K562 (cell line): ENCODE data around the gene FKBP11. TPM values are rescaled to one million over a fixed set of nuclear protein-coding genes. Genes with fewer than 3 reads are reported as not detected.

Experiments used
- BDP1 ChIP-seq: IDR thresholded peaks from 3 replicates; pipeline ENCODE4 v1.6.1; 2011; ENCODE audit not compliant: insufficient read length, insufficient read depth
- CTCF ChIP-seq, 3 experiments: IDR thresholded peaks in 2 of 3; conservative IDR thresholded peaks in 1 of 3; 2 replicates each; pipeline ENCODE4 v1.5.1; 2011 to 2012; ENCODE audit warnings: low read length in 3 of 3, mild to moderate bottlenecking in 3 of 3, control low read depth in 2 of 3, improper control_type of control experiment in 1 of 3, inconsistent platforms in 1 of 3, low read depth in 1 of 3, mixed read lengths in 1 of 3, moderate library complexity in 1 of 3; ENCODE audit not compliant: insufficient read depth in 2 of 3
- ETV1 ChIP-seq: fragments of 450-650 bp; conservative IDR thresholded peaks from 2 replicates; pipeline ENCODE4 v1.6.1; 2016; ENCODE audit warnings: missing genetic modification characterization, control low read depth, low read depth, missing compliant biosample characterization
- HIVEP1 ChIP-seq: fragments of 250-450 bp; sonication (Bioruptor Pico); IDR thresholded peaks from 2 replicates; pipeline ENCODE4 v1.4.0; 2020; ENCODE audit warnings: mild to moderate bottlenecking
- MAZ ChIP-seq, 2 experiments: fragments of 450-650 bp in 1 of 2; sonication (generic) in 1 of 2; formaldehyde crosslinking; IDR thresholded peaks in 1 of 2; conservative IDR thresholded peaks in 1 of 2; 2 replicates each; pipeline versions ENCODE4 v1.4.0 to v1.5.0; 2020; ENCODE audit warnings: mild to moderate bottlenecking in 1 of 2, missing genetic modification reagents in 1 of 2
- MCM7 ChIP-seq, 2 experiments: fragments of 450-650 bp; IDR thresholded peaks; 2 replicates each; pipeline ENCODE4 v1.6.1; 2016 to 2018
- MYNN ChIP-seq, 2 experiments: sonication (generic); formaldehyde crosslinking in 1 of 2; IDR thresholded peaks; 2 replicates each; pipeline versions ENCODE4 v1.5.0 to v1.6.1; 2016 to 2020; ENCODE audit warnings: antibody characterized with exemption in 1 of 2, missing genetic modification reagents in 1 of 2
- PCBP1 ChIP-seq: fragments of 200-400 bp; formaldehyde crosslinking; IDR thresholded peaks from 2 replicates; pipeline ENCODE4 v1.6.1; 2018; ENCODE audit warnings: mild to moderate bottlenecking, low read depth, low read length; ENCODE audit not compliant: poor library complexity, severe bottlenecking
- PHF20 ChIP-seq: fragments of 450-650 bp; IDR thresholded peaks from 2 replicates; pipeline ENCODE4 v1.6.1; 2018; ENCODE audit not compliant: partially characterized antibody
- PHF8 ChIP-seq: fragments of 200-600 bp; sonication (generic); IDR thresholded peaks from 2 replicates; pipeline ENCODE4 v1.6.1; 2012; ENCODE audit warnings: mixed run types, mild to moderate bottlenecking, inconsistent platforms, low read length, moderate library complexity, borderline replicate concordance
- POLR2AphosphoS5 ChIP-seq: IDR thresholded peaks from 2 replicates; pipeline ENCODE4 v1.6.1; 2011; ENCODE audit warnings: mild to moderate bottlenecking, low read depth, low read length, moderate library complexity; ENCODE audit not compliant: control insufficient read depth, insufficient read depth
- RAD21 ChIP-seq, 2 experiments: fragments of 250-450 bp in 1 of 2; fragments of 450-650 bp in 1 of 2; sonication (Bioruptor Pico) in 1 of 2; formaldehyde crosslinking in 1 of 2; IDR thresholded peaks in 1 of 2; conservative IDR thresholded peaks in 1 of 2; 2 replicates each; pipeline versions ENCODE4 v1.4.0 to v1.8.0; 2020 to 2022; ENCODE audit warnings: mild to moderate bottlenecking in 2 of 2, moderate library complexity in 1 of 2
- RB1 ChIP-seq: fragments of 450-650 bp; IDR thresholded peaks from 2 replicates; pipeline ENCODE4 v1.6.1; 2017; ENCODE audit warnings: low read depth, mild to moderate bottlenecking
- SMARCC2 ChIP-seq: fragments of 450-650 bp; IDR thresholded peaks from 2 replicates; pipeline ENCODE4 v1.6.1; 2017; ENCODE audit warnings: antibody characterized with exemption, moderate library complexity, mild to moderate bottlenecking, low read depth
- TBL1XR1 ChIP-seq, 2 experiments: IDR thresholded peaks; 2 replicates each; pipeline ENCODE4 v1.6.1; 2012; ENCODE audit warnings: improper control_type of control experiment in 2 of 2, low read length in 2 of 2, mild to moderate bottlenecking in 1 of 2
- ZBTB33 ChIP-seq: sonication (generic); formaldehyde crosslinking; IDR thresholded peaks from 2 replicates; pipeline ENCODE4 v1.8.1; 2023; ENCODE audit warnings: mild to moderate bottlenecking, missing genetic modification reagents
- ZFX ChIP-seq: sonication (generic); formaldehyde crosslinking; IDR thresholded peaks from 2 replicates; pipeline ENCODE4 v1.8.0; 2022; ENCODE audit warnings: mild to moderate bottlenecking, missing genetic modification reagents, moderate library complexity
- ZNF511 ChIP-seq: sonication (generic); formaldehyde crosslinking; IDR thresholded peaks from 2 replicates; pipeline ENCODE4 v1.8.0; 2022; ENCODE audit warnings: mild to moderate bottlenecking, missing genetic modification reagents
- ZNF639 ChIP-seq, 2 experiments: fragments of 200-800 bp in 1 of 2; sonication (Bioruptor generic) in 1 of 2; sonication (generic) in 1 of 2; formaldehyde crosslinking in 1 of 2; IDR thresholded peaks in 1 of 2; conservative IDR thresholded peaks in 1 of 2; 2 replicates each; pipeline versions ENCODE4 v1.5.0 to v1.6.1; 2016 to 2020; ENCODE audit warnings: missing compliant biosample characterization in 1 of 2, missing genetic modification characterization in 1 of 2, missing genetic modification reagents in 1 of 2
- polyA plus RNA-seq, 8 experiments: library from polyadenylated mRNA; depleted of rRNA in 4 of 8; stranded (reverse) in 5 of 8; unstranded in 3 of 8; fragments of >200 nt; fragmentation: Nextera tagmentation in 2 of 8; fragmentation: Illumina TruSeq in 1 of 8; extraction: Ambion mirVana in 2 of 8; extraction: Trizol in 1 of 8; gene quantifications; 2 replicates each; pipeline versions ENCODE4 v1.2.1 to v1.2.3, GENCODE V29; 2011 to 2014; ENCODE audit warnings: inconsistent platforms in 1 of 8, missing spikeins in 1 of 8
- total RNA-seq, 7 experiments: library from RNA; depleted of rRNA in 6 of 7; stranded (reverse); fragments of >200 nt in 6 of 7; fragmentation: Illumina TruSeq in 2 of 7; extraction: Trizol in 2 of 7; gene quantifications; 2 replicates each; pipeline versions ENCODE4 v1.2.1 to v1.2.3, GENCODE V29; 2011 to 2021; ENCODE audit warnings: low replicate concordance in 1 of 7

Gene FKBP11
- total and polyA plus RNA-seq, 9 of the 15 experiments (the other 6 are each of a cell fraction or from before 2014, with no cell fraction given): 1.6 to 8.2 (median 5.8) TPM

- TF ChIP-seq ZBTB33 (peak; percentile 98), PHF8 (no peak), CTCF (IDR thresholded peaks at IDR 0.05 in 2 of 3, conservative IDR thresholded peaks at IDR 0.05 in 1 of 3; ENCODE audit: insufficient read depth in 2 of 3, low read depth in 1 of 3, low read length in 3 of 3) (peak; percentile 78 to 85 (median 78)), PCBP1 (peak; percentile 51), HIVEP1 (no peak), MCM7 (IDR thresholded peaks at IDR 0.05) (no peak), ZFX (CRISPR knock-in tag) (peak; percentile 42; the same call in 1 of the 2 replicates), ZNF639 (CRISPR knock-in tag; conservative IDR thresholded peaks at IDR 0.05 in 1 of 2, IDR thresholded peaks at IDR 0.05 in 1 of 2) (no peak), MYNN (IDR thresholded peaks at IDR 0.05) (no peak), MYNN (CRISPR knock-in tag; IDR thresholded peaks at IDR 0.05) (no peak), TBL1XR1 (IDR thresholded peaks at IDR 0.05; ENCODE audit: low read length in 2 of 2) (no peak), PHF20 (no peak), BDP1 (no peak), ETV1 (tag) (no peak), RAD21 (CRISPR knock-in tag; conservative IDR thresholded peaks at IDR 0.05 in 1 of 2, IDR thresholded peaks at IDR 0.05 in 1 of 2) (peak in 1 of 2 experiments; percentile 56; a peak in 2 of 4 replicates), MAZ (CRISPR knock-in tag; conservative IDR thresholded peaks at IDR 0.05 in 1 of 2, IDR thresholded peaks at IDR 0.05 in 1 of 2) (0 out of 4 replicates have a peak, but pooled peaks of 1 of the 2 experiments have one; percentile 23), SMARCC2 (0 out of 2 replicates have a peak, but pooled peaks have one; percentile 27), POLR2AphosphoS5 (no peak), RB1 (0 out of 2 replicates have a peak, but pooled peaks have one; percentile 14), ZNF511 (CRISPR knock-in tag) (no peak)
These were observed 48.8 kb upstream of the FKBP11 start (continued) for GRCh38 chr12:48973941-48974673.
